Loucy (cell line): ENCODE results near the gene HAGH.

Source experiments
- H2AFZ ChIP-seq: fragments of 200-600 bp; sonication (generic); 2 replicates; pipeline ENCODE4 v1.6.0; 2016; ENCODE audit warnings: antibody characterized with exemption, mild to moderate bottlenecking, low read length, moderate library complexity
- H3F3A ChIP-seq: fragments of 200-600 bp; 2 replicates; pipeline ENCODE4 v1.6.0; 2016; ENCODE audit warnings: antibody characterized with exemption, low read depth, mild to moderate bottlenecking
- H3K27me3 ChIP-seq: fragments of 200-600 bp; sonication (generic); 2 replicates; pipeline ENCODE4 v1.6.1; 2014; ENCODE audit warnings: low read length, mild to moderate bottlenecking; ENCODE audit not compliant: insufficient read depth, poor library complexity, severe bottlenecking
- H3K36me3 ChIP-seq: fragments of 200-600 bp; sonication (generic); 2 replicates; pipeline ENCODE4 v1.6.1; 2016; ENCODE audit warnings: low read length; ENCODE audit not compliant: insufficient read depth
- H3K4me1 ChIP-seq: fragments of 200-600 bp; sonication (generic); 2 replicates; pipeline ENCODE4 v1.5.1; 2014; ENCODE audit warnings: low read length, mild to moderate bottlenecking; ENCODE audit not compliant: insufficient read depth, poor library complexity, severe bottlenecking
- H3K4me2 ChIP-seq: fragments of 200-600 bp; sonication (generic); 2 replicates; pipeline ENCODE4 v1.6.0; 2014; ENCODE audit warnings: antibody characterized with exemption, low read length, low read depth, mild to moderate bottlenecking; ENCODE audit not compliant: poor library complexity, severe bottlenecking
- H3K4me3 ChIP-seq: fragments of 200-600 bp; sonication (generic); 2 replicates; pipeline ENCODE4 v1.5.1; 2014; ENCODE audit warnings: low read length, mild to moderate bottlenecking, mixed read lengths; ENCODE audit not compliant: poor library complexity, severe bottlenecking
- H3K79me2 ChIP-seq: fragments of 200-600 bp; sonication (generic); 2 replicates; pipeline ENCODE4 v1.6.1; 2014; ENCODE audit warnings: low read length; ENCODE audit not compliant: insufficient read depth
- H3K9ac ChIP-seq: fragments of 200-600 bp; sonication (generic); 2 replicates; pipeline ENCODE4 v1.6.0; 2014; ENCODE audit warnings: mild to moderate bottlenecking, low read depth, low read length, moderate library complexity; ENCODE audit not compliant: poor library complexity, severe bottlenecking
- H3K9me2 ChIP-seq: fragments of 200-600 bp; sonication (generic); replicated peaks from 2 replicates; pipeline ENCODE4 v1.6.1; 2016; ENCODE audit warnings: low read depth, low read length, mixed read lengths
- H3K9me3 ChIP-seq: fragments of 200-600 bp; sonication (generic); 2 replicates; pipeline ENCODE4 v1.6.1; 2014; ENCODE audit warnings: mild to moderate bottlenecking, antibody characterized with exemption, low read length, low read depth; ENCODE audit not compliant: insufficient read depth
- H4K20me1 ChIP-seq: fragments of 200-600 bp; sonication (generic); 2 replicates; pipeline ENCODE4 v1.6.0; 2014; ENCODE audit warnings: antibody characterized with exemption, low read length, mild to moderate bottlenecking; ENCODE audit not compliant: insufficient read depth, poor library complexity, severe bottlenecking
- EZH2phosphoT487 ChIP-seq: fragments of 200-600 bp; IDR thresholded peaks from 2 replicates; pipeline ENCODE4 v1.6.1; 2018; ENCODE audit warnings: antibody characterized with exemption, mild to moderate bottlenecking, moderate library complexity, borderline replicate concordance
- TF ChIP-seq, protein P1 (sequence below): fragments of 200-600 bp; sonication (generic); conservative IDR thresholded peaks from 2 replicates; pipeline ENCODE4 v1.5.1; 2014; ENCODE audit warnings: mild to moderate bottlenecking, antibody characterized with exemption, low read length

HAGH gene

DNA sequence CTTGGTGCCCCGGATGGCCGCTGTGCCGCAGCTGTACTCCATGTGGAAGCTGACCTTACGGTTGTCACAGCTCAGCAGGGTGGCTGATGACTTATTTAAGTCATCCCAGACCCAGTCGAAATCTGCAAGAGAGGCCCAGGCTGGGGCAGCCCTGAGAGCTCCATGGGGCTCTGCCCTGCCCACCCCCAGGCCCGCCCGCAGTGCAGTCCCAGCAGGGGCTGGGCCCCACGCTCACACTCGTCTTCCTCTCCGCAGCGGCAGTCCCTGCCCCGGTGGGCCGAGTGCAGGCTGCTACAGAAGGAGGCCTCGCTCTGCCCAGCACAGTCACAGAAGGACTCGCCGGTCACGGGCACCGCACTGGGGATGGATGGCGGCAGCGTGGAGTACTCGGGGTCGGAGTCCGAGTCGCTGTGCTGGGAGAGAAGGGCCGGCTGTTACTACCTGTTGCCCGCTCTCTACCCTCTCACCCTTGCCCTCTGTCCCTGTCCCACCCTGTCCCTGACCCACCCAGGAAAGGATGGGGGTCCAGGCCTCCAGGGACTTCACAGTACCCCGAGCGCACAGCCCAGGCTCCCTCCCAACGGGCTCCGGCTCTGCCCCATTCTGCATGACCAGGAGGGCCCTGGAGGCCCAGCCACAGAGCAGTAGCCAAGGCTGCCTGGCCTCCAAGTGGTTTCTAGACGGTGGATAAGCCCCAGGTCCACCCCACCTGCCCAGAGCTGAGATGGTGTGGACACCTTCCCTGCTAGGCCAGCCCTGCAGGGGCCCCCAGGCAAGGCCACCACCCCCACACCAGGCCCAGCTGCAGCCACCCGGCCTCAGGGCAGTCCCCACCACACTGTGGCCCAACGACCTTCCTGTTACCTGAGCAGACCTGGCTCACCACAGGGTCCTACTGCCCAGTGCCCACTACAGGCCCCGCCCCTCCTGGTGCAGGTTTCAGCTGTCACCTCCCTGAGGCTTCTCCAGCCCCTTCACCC, 48.1 kb downstream of the HAGH start:
- Histone ChIP-seq H3K9ac (no peak overlapping the region), H3K4me1 (no peaks in the 10 kb centered on the region), H3K4me3 (no peak overlapping the region), H3K4me2 (no peak overlapping the region), H3F3A (no peaks in the 10 kb centered on the region), H3K9me3 (no peaks in the 10 kb centered on the region), H4K20me1 (peaks cover 12% of the 10 kb centered on the region), H3K36me3 (no peaks in the 10 kb centered on the region), H3K79me2 (peaks cover 38% of the 10 kb centered on the region), H3K9me2 (no peaks in the 10 kb centered on the region), H3K27me3 (no peaks in the 10 kb centered on the region), H2AFZ (no peak overlapping the region)
- no peak for TF ChIP-seq EZH2phosphoT487
- TF ChIP-seq, protein P1, sequence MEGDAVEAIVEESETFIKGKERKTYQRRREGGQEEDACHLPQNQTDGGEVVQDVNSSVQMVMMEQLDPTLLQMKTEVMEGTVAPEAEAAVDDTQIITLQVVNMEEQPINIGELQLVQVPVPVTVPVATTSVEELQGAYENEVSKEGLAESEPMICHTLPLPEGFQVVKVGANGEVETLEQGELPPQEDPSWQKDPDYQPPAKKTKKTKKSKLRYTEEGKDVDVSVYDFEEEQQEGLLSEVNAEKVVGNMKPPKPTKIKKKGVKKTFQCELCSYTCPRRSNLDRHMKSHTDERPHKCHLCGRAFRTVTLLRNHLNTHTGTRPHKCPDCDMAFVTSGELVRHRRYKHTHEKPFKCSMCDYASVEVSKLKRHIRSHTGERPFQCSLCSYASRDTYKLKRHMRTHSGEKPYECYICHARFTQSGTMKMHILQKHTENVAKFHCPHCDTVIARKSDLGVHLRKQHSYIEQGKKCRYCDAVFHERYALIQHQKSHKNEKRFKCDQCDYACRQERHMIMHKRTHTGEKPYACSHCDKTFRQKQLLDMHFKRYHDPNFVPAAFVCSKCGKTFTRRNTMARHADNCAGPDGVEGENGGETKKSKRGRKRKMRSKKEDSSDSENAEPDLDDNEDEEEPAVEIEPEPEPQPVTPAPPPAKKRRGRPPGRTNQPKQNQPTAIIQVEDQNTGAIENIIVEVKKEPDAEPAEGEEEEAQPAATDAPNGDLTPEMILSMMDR: no peak

DNA sequence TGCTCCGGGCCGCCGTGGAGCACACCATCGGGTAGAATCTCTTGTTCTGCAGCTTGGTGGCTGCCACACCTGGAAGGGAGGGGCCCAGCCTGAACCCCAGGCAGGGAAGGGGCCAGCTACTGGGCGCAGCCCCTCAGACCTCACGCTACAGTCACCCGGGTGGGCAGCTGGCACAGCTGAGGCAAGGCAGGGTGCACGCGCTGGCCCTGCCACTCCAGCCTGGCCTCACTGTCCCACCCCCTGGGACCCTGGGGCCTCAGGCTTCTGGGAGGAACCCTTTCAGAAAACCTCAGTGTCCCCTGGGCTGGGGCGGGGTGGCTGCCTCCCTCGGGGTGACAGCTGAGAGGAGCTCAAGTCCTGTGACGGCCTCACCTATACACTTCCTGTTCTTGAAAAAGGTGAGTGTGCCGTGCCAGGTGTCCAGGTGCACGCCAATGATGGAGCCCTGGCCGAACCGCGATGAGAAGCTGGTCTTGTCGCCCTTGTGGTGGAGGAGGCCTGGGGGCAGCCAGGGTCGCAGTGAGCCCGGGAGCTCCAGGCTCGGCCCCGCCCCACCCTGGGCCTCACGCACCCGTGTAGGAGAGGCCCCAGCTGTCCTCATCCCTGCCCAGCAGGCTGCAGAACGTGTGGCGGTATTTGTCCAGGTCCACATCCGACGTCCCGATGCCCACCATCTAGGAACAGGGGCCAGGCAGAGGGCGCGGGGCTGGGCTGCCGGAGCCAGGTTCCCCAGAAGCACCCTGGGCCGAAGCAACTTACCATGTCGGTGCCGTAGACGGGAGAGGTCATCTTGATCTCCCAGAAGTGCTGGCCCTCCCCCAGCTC, 49.0 kb downstream of the HAGH start:
- H3K9me3 ChIP-seq: no peaks in the 10 kb centered on the region

DNA sequence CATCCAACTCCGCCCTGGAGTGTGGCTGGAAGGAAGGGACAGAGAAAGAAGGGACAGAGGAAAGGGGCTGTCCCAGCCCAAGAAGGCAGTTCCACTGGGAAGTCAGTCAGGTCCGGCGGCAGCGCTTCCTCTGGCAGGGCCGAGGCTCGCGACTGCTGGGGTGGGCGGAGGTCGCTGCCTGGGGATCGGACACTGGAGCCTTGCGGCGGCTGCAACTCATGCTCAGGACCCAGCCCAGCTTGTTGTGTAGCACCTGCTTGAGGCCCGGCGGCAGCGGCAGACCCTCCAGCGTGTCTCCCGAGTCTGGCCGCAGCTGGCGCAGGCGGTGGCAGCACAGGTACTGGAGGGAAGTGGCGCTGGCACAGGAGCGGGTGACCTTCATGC, 49.6 kb downstream of the HAGH start:
- H3K36me3 ChIP-seq: no peaks in the 10 kb centered on the region

More for the DNA sequence above, 49.0 kb downstream of the HAGH start:
- H2AFZ ChIP-seq: no peak overlapping the region
- no peaks in the 10 kb centered on the region for H3K36me3 ChIP-seq
- no peak overlapping the region for H3K9ac ChIP-seq
- peaks cover 34% of the 10 kb centered on the region for H3K79me2 ChIP-seq
- H3K4me2 ChIP-seq: no peak overlapping the region
- no peak overlapping the region for H3K4me3 ChIP-seq
- TF ChIP-seq, protein P1: no peak
- no peak for TF ChIP-seq EZH2phosphoT487
- H3F3A ChIP-seq: no peaks in the 10 kb centered on the region
- H3K4me1 ChIP-seq: no peaks in the 10 kb centered on the region
- no peaks in the 10 kb centered on the region for H3K9me2 ChIP-seq
- no peaks in the 10 kb centered on the region for H3K27me3 ChIP-seq
- peaks cover 12% of the 10 kb centered on the region for H4K20me1 ChIP-seq

More for the DNA sequence above, 49.6 kb downstream of the HAGH start:
- Histone ChIP-seq H3K27me3 (no peaks in the 10 kb centered on the region), H3K4me2 (no peak overlapping the region), H3F3A (no peaks in the 10 kb centered on the region), H3K9ac (no peak overlapping the region), H2AFZ (no peak overlapping the region), H3K79me2 (peaks cover 40% of the 10 kb centered on the region), H3K4me3 (no peak overlapping the region), H3K4me1 (no peaks in the 10 kb centered on the region), H3K9me2 (no peaks in the 10 kb centered on the region), H3K9me3 (no peaks in the 10 kb centered on the region), H4K20me1 (peaks cover 14% of the 10 kb centered on the region)
- TF ChIP-seq, protein P1: no peak
- no peak for TF ChIP-seq EZH2phosphoT487
